22Rv1 (cell line): ENCODE results near the gene GLB1L3.

Source experiments
- CTCF ChIP-seq: fragments of 450-650 bp; IDR thresholded peaks from 2 replicates; pipeline ENCODE4 v1.5.1; 2017; ENCODE audit warnings: mild to moderate bottlenecking
- ZFX ChIP-seq: fragments of 450-650 bp; IDR thresholded peaks from 2 replicates; pipeline ENCODE4 v1.6.1; 2017; ENCODE audit warnings: antibody characterized with exemption, borderline replicate concordance

GRCh38 chr11:134358856-134359490 lies 82.8 kb downstream of the GLB1L3 start:
- TF ChIP-seq CTCF = no peak
- no peak for TF ChIP-seq ZFX
